Right ventricle myocardium inferior (tissue), 1 donor: Measurements from ENCODE around the gene CELA2B. TPM values are rescaled to one million over a fixed set of nuclear protein-coding genes. Genes with fewer than 3 reads are reported as not detected.

Experiments
- total RNA-seq: library from RNA; stranded (reverse); fragmentation: NEBNext Ultra II Directional; extraction: Animal tissue kit (Norgen Biotek cat#: 25700); gene quantifications from one replicate; pipeline ENCODE4 v1.2.1, GENCODE V29; 2021
- donor health status: DM: no; HTN: yes; CAD: no; lungs with severe emphysema.

Gene CELA2B
- total RNA-seq, 1 donor from 2014 or later = not detected

Other genes with a start within 250 kb of the CELA2B start
- gene FHAD1, start 228.9 kb upstream of the CELA2B start, total RNA-seq = not detected
- 14.7 TPM for gene EFHD2, start 66.2 kb upstream of the CELA2B start, total RNA-seq
- not detected for gene CTRC, start 37.7 kb upstream of the CELA2B start, total RNA-seq
- not detected for gene CELA2A, start 19.4 kb upstream of the CELA2B start, total RNA-seq
- gene CASP9, start 48.1 kb downstream of the CELA2B start, total RNA-seq = 11.2 TPM
- gene DNAJC16, start 50.7 kb downstream of the CELA2B start, total RNA-seq = 14.6 TPM
- gene AGMAT, start 108.9 kb downstream of the CELA2B start, total RNA-seq = 0.11 TPM
- gene DDI2, start 141.4 kb downstream of the CELA2B start, total RNA-seq = 20.4 TPM
- 91.4 TPM for gene PLEKHM2, start 208.2 kb downstream of the CELA2B start, total RNA-seq